GM12878 (cell line): Measurements from ENCODE around the gene SHC2. TPM values are rescaled to one million over a fixed set of nuclear protein-coding genes. Genes with fewer than 3 reads are reported as not detected.

Experiments
- ATAC-seq: fragments of 200-7000 bp; cut with Tn5 transposase; 3 replicates; pipeline ENCODE4 v1.9.1; 2020; ENCODE audit warnings: mild to moderate bottlenecking, moderate library complexity
- BruUV-seq: library from RNA; stranded (reverse); fragments of 400-500 nt; replicated peaks from 2 replicates; lab custom pipeline; 2021; lab: Mats Ljungman, UMichigan
- CTCF ChIA-PET: fragments of 300-600 bp; sonication (Branson Sonifier 250); formaldehyde crosslinking; extraction: SDS; loops from one replicate; lab custom pipeline; 2021; ENCODE audit warnings: inconsistent platforms; lab: Yijun Ruan, JAX
- POLR2A ChIA-PET: fragments of 350-600 bp; formaldehyde crosslinking; extraction: SDS; loops from one replicate; lab custom pipeline; 2021; ENCODE audit warnings: inconsistent platforms; lab: Charles Lee
- RAD21 ChIA-PET: fragments of 300-600 bp; sonication (Branson Sonifier 250); formaldehyde crosslinking; loops from one replicate; lab custom pipeline; 2023; ENCODE audit warnings: antibody characterized with exemption; ENCODE audit not compliant: unreplicated experiment; lab: Charles Lee
- SMC1A ChIA-PET: fragments of 300-600 bp; sonication (Branson Sonifier 250); formaldehyde crosslinking; loops from one replicate; lab custom pipeline; 2023; ENCODE audit not compliant: unreplicated experiment, uncharacterized antibody; lab: Charles Lee
- DNase-seq: peaks from one replicate; pipeline ENCODE4 v3.0.0-alpha.2; 2011; ENCODE audit warnings: low read depth, low spot score
- FAIRE-seq: peaks from 3 replicates; lab custom pipeline; 2011; peaks lifted over from hg19 to GRCh38; lab: Jason Lieb, UNC
- H2AFZ ChIP-seq: 2 replicates; pipeline ENCODE4 v1.6.0; 2011; ENCODE audit warnings: low read depth, low read length, control low read depth; ENCODE audit not compliant: control insufficient read depth
- H3K27ac ChIP-seq: 2 replicates; pipeline ENCODE4 v1.5.1; 2011; ENCODE audit warnings: control low read depth; ENCODE audit not compliant: control insufficient read depth, insufficient read depth
- H3K27me3 ChIP-seq, 2 experiments: replicated peaks in 1 of 2; 2 replicates each; pipeline versions ENCODE4 v1.6.0 to v1.6.1; 2011; ENCODE audit warnings: low read length in 1 of 2; ENCODE audit not compliant: control insufficient read depth in 2 of 2, insufficient read depth in 2 of 2
- H3K36me3 ChIP-seq, 2 experiments: 2 replicates each; pipeline ENCODE4 v1.5.1; 2011; ENCODE audit warnings: low read length in 1 of 2; ENCODE audit not compliant: control insufficient read depth in 2 of 2, insufficient read depth in 2 of 2
- H3K4me1 ChIP-seq: 2 replicates; pipeline ENCODE4 v1.6.1; 2011; ENCODE audit warnings: mild to moderate bottlenecking, low read length, moderate library complexity, mixed read lengths; ENCODE audit not compliant: control insufficient read depth, insufficient read depth
- H3K4me2 ChIP-seq: 2 replicates; pipeline ENCODE4 v1.6.0; 2011; ENCODE audit warnings: control low read depth; ENCODE audit not compliant: control insufficient read depth, insufficient read depth
- H3K4me3 ChIP-seq: fragments of 200-600 bp; sonication (generic); 2 replicates; pipeline ENCODE4 v1.5.1; 2016
- H3K79me2 ChIP-seq: 2 replicates; pipeline ENCODE4 v1.6.0; 2011; ENCODE audit warnings: low read length; ENCODE audit not compliant: control insufficient read depth, insufficient read depth
- H3K9ac ChIP-seq: 2 replicates; pipeline ENCODE4 v1.8.0; 2011; ENCODE audit warnings: low read length, control low read depth, mixed read lengths; ENCODE audit not compliant: control insufficient read depth, insufficient read depth
- H3K9me3 ChIP-seq: replicated peaks from 3 replicates; pipeline ENCODE4 v1.5.1; 2011; ENCODE audit warnings: mild to moderate bottlenecking, low read length; ENCODE audit not compliant: control insufficient read depth, insufficient read depth
- H4K20me1 ChIP-seq: 2 replicates; pipeline ENCODE4 v1.6.0; 2011; ENCODE audit not compliant: control insufficient read depth, insufficient read depth
- ASH2L ChIP-seq: fragments of 300-600, 200-600 bp; sonication (generic); IDR thresholded peaks from 2 replicates; pipeline ENCODE4 v1.6.1; 2017; ENCODE audit warnings: low read depth, mild to moderate bottlenecking, borderline replicate concordance
- CBX3 ChIP-seq: fragments of 200-600 bp; sonication (generic); IDR thresholded peaks from 2 replicates; pipeline ENCODE4 v1.6.1; 2016; ENCODE audit warnings: low read depth, borderline replicate concordance
- CREM ChIP-seq: IDR thresholded peaks from 2 replicates; pipeline ENCODE4 v1.6.1; 2014; ENCODE audit warnings: antibody characterized with exemption, low read depth
- EGR1 ChIP-seq, 2 experiments: IDR thresholded peaks; 1 replicate in 1 of 2; 2 replicates in 1 of 2; pipeline ENCODE4 v1.6.1; 2011 to 2012; ENCODE audit warnings: low read depth in 2 of 2, low read length in 2 of 2, borderline replicate concordance in 1 of 2, mild to moderate bottlenecking in 1 of 2, moderate library complexity in 1 of 2
- ESRRA ChIP-seq: IDR thresholded peaks from 2 replicates; pipeline ENCODE4 v1.6.1; 2012; ENCODE audit warnings: mild to moderate bottlenecking, low read length, improper control_type of control experiment
- IKZF1 ChIP-seq: fragments of 450-650 bp; conservative IDR thresholded peaks from 2 replicates; pipeline ENCODE4 v1.6.1; 2017; ENCODE audit warnings: antibody characterized with exemption, mild to moderate bottlenecking
- IKZF2 ChIP-seq, 2 experiments: fragments of 450-650 bp; IDR thresholded peaks; 2 replicates each; pipeline ENCODE4 v1.6.1; 2017; ENCODE audit warnings: mild to moderate bottlenecking in 2 of 2, moderate library complexity in 2 of 2
- MEF2B ChIP-seq: fragments of 450-650 bp; IDR thresholded peaks from 2 replicates; pipeline ENCODE4 v1.6.1; 2018; ENCODE audit warnings: mild to moderate bottlenecking, moderate library complexity; ENCODE audit not compliant: partially characterized antibody, poor library complexity, severe bottlenecking
- NFIC ChIP-seq: IDR thresholded peaks from 2 replicates; pipeline ENCODE4 v1.6.1; 2012; ENCODE audit warnings: low read depth, mild to moderate bottlenecking, inconsistent platforms, low read length, moderate library complexity
- RAD51 ChIP-seq: fragments of 450-650 bp; IDR thresholded peaks from 2 replicates; pipeline ENCODE4 v1.6.1; 2016; ENCODE audit warnings: moderate library complexity, mild to moderate bottlenecking, inconsistent platforms
- TARDBP ChIP-seq: IDR thresholded peaks from 2 replicates; pipeline ENCODE4 v1.6.1; 2016; ENCODE audit warnings: borderline replicate concordance
- TCF7 ChIP-seq: IDR thresholded peaks from 2 replicates; pipeline ENCODE4 v1.6.1; 2014; ENCODE audit warnings: antibody characterized with exemption, borderline replicate concordance
- WRNIP1 ChIP-seq: IDR thresholded peaks from 2 replicates; pipeline ENCODE4 v1.6.1; 2011; ENCODE audit warnings: low read depth, low read length, improper control_type of control experiment, borderline replicate concordance
- WGBS: methylation state at CpG from one replicate; pipeline ENCODE4 v1.1.6; 2016; ENCODE audit warnings: low lambda C conversion rate; ENCODE audit not compliant: insufficient replicate concordance, insufficient coverage; ENCODE audit errors: missing lambda C conversion rate; 5-methylcytosine and 5-hydroxymethylcytosine counted together
- in situ Hi-C: fragments of 300-500 bp; cut with MboI; formaldehyde crosslinking; loops from 9 replicates; pipeline ENCODE4 v1.14.3; 2018; ENCODE audit warnings: mixed read lengths
- intact Hi-C: fragments of 100-400 bp; cut with micrococcal nuclease; formaldehyde crosslinking; loops from one replicate; pipeline ENCODE4 v1.14.2; 2022; ENCODE audit not compliant: unreplicated experiment
- polyA plus RNA-seq, 11 experiments: library from polyadenylated mRNA; depleted of rRNA in 4 of 11; unstranded in 6 of 11; stranded (reverse) in 5 of 11; fragments of >200 nt; fragmentation: Nextera tagmentation in 4 of 11; fragmentation: Illumina TruSeq in 1 of 11; extraction: Ambion mirVana in 4 of 11; extraction: Trizol in 1 of 11; gene quantifications; 1 replicate in 1 of 11; 2 replicates in 10 of 11; pipeline versions ENCODE4 v1.2.1 to v1.2.3, GENCODE V29; 2011 to 2016; ENCODE audit warnings: inconsistent platforms in 2 of 11, missing spikeins in 2 of 11, low read depth in 1 of 11
- total RNA-seq, 4 experiments: library from RNA; depleted of rRNA in 3 of 4; stranded (reverse); fragments of >200 nt in 3 of 4; fragmentation: Illumina TruSeq in 1 of 4; extraction: Trizol in 1 of 4; gene quantifications; 2 replicates each; pipeline versions ENCODE4 v1.2.1 to v1.2.3, GENCODE V29; 2013 to 2021
- TF ChIP-seq, protein P1 (sequence below): fragments of 450-650 bp; formaldehyde crosslinking; IDR thresholded peaks from 2 replicates; pipeline ENCODE4 v1.5.0; 2022; ENCODE audit warnings: mild to moderate bottlenecking, missing genetic modification characterization
- TF ChIP-seq, protein P2 (sequence below): IDR thresholded peaks from 2 replicates; pipeline ENCODE4 v1.6.1; 2012; ENCODE audit warnings: mild to moderate bottlenecking, low read depth, low read length

SHC2 gene
- total and polyA plus RNA-seq, 10 of the 15 experiments (the other 5 are each of a cell fraction or from before 2014, with no cell fraction given) = 0.08 TPM; not detected in 9

DNA sequence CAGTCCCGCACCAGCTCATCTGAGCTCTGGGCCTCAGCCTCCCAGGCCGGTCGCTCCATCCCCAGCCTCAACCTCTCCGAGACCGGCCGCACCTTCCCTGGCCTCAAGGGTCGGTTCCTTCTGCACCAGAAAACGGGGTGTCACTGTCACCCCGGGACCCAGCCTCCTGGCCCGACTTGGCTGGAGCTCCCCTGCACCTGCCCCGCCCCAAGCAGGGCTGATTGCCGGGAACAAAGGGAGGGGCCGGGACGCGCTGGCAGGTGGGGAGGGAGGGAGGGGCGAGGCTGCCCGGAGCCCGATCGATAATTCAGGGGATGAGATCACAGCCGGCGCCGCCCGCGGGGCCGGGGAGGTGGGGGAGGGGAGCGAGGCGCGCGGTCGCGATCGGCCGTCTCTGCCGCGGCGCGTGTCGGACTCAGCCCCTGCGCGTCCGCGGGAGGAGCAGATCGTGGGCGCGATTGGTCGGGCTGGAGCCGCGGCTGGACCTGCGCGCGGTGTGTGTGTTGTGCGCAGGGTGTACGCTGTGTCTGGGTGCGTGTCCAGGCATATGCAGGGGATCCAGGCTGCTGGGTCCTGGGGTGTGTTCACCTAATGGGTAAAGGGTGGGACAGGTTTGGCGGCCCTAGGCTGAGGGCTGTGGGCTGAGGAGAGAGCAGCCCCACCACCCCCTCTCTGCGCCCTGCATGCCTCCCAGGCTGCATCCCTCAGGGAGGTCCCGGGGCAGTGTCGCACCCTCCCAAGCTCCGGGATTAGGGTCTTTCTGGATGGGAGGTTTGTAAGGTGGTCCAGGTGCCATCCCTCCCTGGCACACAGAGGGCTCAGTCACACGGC is 1.1 kb upstream of the SHC2 start:
- Histone ChIP-seq H3K27ac (no peak overlapping the region), H3K27me3 (no peaks in the 10 kb centered on the region), H3K36me3 (no peaks in the 10 kb centered on the region), H3K4me1 (no peaks in the 10 kb centered on the region), H4K20me1 (no peaks in the 10 kb centered on the region), H3K79me2 (no peaks in the 10 kb centered on the region), H3K4me3 (no peak overlapping the region), H3K4me2 (no peak overlapping the region), H3K9ac (no peak overlapping the region), H2AFZ (no peak overlapping the region), H3K9me3 (no peaks in the 10 kb centered on the region)
- in situ Hi-C loops = no loop called here
- ChIA-PET RAD21 (no interaction called here), POLR2A (no interaction called here), SMC1A (no interaction called here), CTCF (no interaction called here)
- no peak for DNase-seq
- 28% methylated on average over 40 of the region's 60 CpGs for WGBS
- no peak for FAIRE-seq
- ATAC-seq = no peak
- no peak for TF ChIP-seq ASH2L
- no peak for TF ChIP-seq ESRRA
- no peak for TF ChIP-seq IKZF2 (IDR thresholded peaks at IDR 0.05)
- no peak for TF ChIP-seq CREM
- TF ChIP-seq, protein P1, sequence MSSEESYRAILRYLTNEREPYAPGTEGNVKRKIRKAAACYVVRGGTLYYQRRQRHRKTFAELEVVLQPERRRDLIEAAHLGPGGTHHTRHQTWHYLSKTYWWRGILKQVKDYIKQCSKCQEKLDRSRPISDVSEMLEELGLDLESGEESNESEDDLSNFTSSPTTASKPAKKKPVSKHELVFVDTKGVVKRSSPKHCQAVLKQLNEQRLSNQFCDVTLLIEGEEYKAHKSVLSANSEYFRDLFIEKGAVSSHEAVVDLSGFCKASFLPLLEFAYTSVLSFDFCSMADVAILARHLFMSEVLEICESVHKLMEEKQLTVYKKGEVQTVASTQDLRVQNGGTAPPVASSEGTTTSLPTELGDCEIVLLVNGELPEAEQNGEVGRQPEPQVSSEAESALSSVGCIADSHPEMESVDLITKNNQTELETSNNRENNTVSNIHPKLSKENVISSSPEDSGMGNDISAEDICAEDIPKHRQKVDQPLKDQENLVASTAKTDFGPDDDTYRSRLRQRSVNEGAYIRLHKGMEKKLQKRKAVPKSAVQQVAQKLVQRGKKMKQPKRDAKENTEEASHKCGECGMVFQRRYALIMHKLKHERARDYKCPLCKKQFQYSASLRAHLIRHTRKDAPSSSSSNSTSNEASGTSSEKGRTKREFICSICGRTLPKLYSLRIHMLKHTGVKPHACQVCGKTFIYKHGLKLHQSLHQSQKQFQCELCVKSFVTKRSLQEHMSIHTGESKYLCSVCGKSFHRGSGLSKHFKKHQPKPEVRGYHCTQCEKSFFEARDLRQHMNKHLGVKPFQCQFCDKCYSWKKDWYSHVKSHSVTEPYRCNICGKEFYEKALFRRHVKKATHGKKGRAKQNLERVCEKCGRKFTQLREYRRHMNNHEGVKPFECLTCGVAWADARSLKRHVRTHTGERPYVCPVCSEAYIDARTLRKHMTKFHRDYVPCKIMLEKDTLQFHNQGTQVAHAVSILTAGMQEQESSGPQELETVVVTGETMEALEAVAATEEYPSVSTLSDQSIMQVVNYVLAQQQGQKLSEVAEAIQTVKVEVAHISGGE (CRISPR knock-in tag) = no peak
- TF ChIP-seq IKZF1 = no peak
- no peak for TF ChIP-seq WRNIP1
- no peak for TF ChIP-seq TCF7
- no peak for TF ChIP-seq RAD51
- no peak for TF ChIP-seq MEF2B
- TF ChIP-seq TARDBP = no peak
- no peak for TF ChIP-seq CBX3
- TF ChIP-seq, protein P2, sequence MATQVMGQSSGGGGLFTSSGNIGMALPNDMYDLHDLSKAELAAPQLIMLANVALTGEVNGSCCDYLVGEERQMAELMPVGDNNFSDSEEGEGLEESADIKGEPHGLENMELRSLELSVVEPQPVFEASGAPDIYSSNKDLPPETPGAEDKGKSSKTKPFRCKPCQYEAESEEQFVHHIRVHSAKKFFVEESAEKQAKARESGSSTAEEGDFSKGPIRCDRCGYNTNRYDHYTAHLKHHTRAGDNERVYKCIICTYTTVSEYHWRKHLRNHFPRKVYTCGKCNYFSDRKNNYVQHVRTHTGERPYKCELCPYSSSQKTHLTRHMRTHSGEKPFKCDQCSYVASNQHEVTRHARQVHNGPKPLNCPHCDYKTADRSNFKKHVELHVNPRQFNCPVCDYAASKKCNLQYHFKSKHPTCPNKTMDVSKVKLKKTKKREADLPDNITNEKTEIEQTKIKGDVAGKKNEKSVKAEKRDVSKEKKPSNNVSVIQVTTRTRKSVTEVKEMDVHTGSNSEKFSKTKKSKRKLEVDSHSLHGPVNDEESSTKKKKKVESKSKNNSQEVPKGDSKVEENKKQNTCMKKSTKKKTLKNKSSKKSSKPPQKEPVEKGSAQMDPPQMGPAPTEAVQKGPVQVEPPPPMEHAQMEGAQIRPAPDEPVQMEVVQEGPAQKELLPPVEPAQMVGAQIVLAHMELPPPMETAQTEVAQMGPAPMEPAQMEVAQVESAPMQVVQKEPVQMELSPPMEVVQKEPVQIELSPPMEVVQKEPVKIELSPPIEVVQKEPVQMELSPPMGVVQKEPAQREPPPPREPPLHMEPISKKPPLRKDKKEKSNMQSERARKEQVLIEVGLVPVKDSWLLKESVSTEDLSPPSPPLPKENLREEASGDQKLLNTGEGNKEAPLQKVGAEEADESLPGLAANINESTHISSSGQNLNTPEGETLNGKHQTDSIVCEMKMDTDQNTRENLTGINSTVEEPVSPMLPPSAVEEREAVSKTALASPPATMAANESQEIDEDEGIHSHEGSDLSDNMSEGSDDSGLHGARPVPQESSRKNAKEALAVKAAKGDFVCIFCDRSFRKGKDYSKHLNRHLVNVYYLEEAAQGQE = no peak
- TF ChIP-seq NFIC = no peak
- TF ChIP-seq EGR1 (IDR thresholded peaks at IDR 0.05; ENCODE audit: borderline replicate concordance in 1 of 2, low read depth in 2 of 2, low read length in 2 of 2) = no peak
- no TSS peak for BruUV-seq
- intact Hi-C loops = no loop called here
